CD4-positive, alpha-beta T cell treated with Interleukin-17A for 1 hour (primary cell): ENCODE measurements around the gene TPST2.
"Not testable (repeated sequence)": the region's sequence is repeated elsewhere in the genome, so short reads cannot be mapped to it uniquely, and the experiment has no call there.

ENCODE experiments used
- DNase-seq: peaks from one replicate; pipeline ENCODE4 v3.0.0-alpha.2; 2020

Gene TPST2

DNA sequence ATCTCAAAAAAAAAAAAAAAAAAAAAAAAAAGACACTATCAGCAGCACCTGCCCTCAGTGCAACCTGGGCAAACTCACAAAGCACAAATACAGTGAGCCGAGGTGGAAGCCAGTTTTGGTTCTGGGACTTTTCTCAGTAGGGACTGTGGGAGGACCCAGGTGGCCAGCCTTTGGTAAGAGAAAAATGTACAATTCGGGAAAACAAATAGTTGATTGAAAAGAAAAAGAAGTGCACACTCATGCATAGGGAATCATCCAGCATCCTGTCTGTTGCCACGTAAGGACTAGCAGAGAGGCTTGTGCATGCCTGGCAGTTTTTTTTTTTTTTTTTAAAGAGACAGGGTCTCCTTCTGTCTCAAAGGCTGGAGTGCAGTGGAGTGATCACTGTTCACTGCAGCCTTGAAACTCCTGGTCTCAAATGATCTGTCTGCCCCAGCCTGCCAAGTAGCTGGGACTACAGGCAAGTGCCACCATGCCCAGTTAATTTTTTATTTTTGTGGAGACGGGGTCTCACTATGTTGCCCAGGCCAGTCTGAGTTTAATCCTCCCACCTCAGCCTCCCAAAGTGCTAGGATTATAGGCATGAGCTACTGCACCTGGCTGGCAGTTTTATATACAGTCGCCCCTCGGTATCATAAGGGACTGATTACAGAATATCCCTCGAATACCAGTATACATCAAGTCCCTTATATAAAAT lies 36.7 kb downstream of the TPST2 start:
- DNase-seq = no peak

DNA sequence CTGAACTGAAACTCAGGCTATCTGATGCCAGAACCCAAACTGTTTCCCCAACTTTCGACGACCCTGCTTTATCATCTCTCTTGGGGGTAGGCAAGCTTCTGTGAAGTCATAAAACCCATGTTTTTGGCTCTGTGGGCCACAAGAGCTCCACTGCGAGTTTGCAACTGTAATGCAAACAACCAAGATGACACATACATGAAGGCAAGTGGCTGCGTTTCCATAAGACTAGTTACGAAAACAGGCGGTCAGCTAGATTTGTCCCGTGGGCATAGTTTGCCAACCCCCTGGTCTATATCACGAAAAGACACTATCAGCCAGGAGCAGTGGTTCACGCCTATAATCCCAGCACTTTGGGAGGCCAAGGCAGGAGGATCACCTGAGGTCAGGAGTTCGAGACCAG lies 37.5 kb downstream of the TPST2 start:
- no peak for DNase-seq

- no peak for DNase-seq
Measured at GRCh38 chr22:26551568-26551967, 38.4 kb downstream of the TPST2 start.

DNA sequence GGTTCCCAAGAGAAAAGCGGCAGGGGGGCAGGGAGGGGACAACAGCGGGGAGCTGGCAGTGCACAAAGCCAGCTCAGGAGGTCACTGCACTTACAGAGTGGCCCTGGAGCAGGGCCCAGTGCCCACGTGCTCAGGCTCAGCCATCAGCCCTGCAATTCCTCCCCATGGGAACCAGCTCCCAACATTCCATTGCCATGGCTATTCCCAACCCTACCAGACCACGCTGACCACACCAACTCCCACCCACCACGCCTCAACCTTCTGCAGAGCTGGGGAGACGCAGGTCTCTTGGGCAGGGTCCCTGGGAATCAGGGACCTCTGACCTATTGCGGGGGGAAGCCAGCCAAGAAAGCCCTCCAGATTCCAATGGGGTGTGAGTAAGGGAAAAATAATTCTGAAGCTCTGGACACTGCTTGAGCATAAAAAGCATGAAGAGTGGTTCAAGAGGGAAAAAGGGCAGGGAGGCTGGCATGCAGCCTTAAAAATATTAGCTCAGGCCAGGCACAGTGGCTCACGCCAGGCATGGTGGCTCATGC lies 39.4 kb downstream of the TPST2 start:
- DNase-seq = no peak

- DNase-seq = no peak
Measured at GRCh38 chr22:26549902-26550497, 39.9 kb downstream of the TPST2 start.

DNA sequence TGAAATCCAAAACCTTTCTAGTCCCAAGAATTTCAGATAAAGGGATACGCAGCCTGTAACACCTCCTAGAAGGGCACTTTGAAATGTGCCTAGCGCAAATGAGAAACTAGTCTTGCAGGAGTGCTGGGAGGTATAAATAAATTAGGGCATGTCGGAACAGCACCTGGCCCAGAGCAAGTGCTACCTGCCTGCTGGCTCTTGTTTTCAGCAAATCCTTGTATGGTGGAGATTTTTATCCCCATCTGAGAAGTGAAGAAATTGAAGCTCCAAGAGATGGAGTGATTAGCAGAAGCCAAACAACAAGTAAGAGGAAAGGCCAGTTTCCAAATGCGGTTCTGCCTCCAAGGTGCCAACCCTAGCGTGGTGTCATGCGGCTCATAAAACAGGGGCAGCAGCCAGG lies 40.9 kb downstream of the TPST2 start:
- DNase-seq = no peak

DNA sequence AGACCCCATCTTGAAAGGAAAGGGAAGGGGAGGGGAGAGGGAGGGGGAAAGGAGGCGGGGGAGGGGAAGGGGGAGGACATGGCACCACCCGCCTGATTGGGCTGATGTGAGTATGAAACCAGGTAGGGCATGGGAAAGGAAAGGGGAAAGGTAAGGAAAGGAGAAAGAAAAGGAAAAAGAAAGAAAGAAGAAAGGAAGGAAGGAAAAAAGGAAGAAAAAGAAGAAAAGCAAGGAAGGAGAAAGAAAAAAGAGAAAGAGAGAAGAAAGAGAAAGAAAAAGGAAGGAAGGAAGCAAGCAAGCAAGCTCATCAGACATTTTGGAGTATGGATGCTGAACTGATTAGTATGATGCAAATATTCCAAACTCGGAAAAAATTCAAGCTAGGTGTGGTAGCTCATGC lies 41.6 kb downstream of the TPST2 start:
- DNase-seq = no peak

- DNase-seq = no peak
Measured at GRCh38 chr22:26547837-26548236, 42.1 kb downstream of the TPST2 start.

- peak; percentile 17 for DNase-seq
Measured at GRCh38 chr22:26547426-26547825, 42.5 kb downstream of the TPST2 start.

DNA sequence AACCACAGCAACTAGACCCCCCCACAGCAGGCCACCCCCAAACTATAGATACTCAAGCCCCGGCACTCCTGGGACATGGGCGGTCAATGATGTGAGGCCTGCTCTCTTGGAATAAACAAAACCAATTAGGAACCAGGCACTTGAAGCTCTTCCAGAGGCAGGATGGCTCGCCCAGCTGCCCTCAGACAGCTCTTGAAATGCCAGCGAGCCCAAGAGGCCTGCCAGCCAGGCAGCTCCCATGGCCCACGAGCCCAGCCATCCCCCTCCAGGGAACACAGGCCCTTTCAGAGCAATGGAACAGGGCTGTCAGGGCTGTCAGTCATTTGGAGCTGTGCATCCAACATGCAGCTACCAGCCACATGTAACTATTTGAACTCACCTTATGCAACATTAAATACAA lies 43.6 kb downstream of the TPST2 start:
- no peak for DNase-seq

DNA sequence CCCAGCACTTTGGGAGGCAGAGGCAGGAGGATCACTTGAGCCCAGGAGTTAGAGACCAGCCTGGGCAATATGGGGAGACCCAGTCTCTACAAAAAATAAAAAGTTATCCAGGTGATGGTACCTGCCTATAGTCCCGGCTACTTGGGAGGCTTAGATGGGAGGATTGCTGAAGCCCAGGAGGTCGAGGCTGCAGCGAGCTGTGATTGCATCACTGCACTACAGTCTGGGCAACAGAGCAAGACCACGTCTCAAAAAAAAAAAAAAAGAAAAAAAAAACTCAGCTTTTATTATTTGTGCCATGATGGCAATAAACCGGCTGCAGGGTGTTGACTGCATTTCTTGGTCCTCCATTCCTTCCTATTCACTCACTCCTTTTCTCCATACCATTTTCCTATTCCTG lies 44.1 kb downstream of the TPST2 start:
- DNase-seq = no peak

DNA sequence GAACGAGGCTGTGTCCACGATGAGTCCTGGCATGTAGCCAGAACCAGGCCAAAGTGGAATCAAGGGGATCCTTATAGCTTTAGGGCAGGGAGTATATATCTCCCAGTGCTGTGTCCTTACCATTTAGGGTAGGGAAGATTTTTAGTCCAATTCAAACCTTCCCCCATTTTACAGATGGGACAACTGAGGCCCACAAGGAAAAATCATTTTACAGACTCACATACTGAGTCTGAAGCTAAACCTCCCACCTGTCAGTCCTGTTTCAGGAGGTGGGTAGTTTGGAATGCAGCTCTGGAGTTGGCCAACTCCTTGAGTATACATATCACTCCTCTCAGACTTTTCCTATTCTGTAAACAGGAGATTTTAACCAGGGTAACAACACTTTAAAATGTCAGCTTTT lies 44.5 kb downstream of the TPST2 start:
- no peak for DNase-seq

- no peak for DNase-seq
Measured at GRCh38 chr22:26544489-26544888, 45.4 kb downstream of the TPST2 start.

- peak; percentile 13 for DNase-seq
Measured at GRCh38 chr22:26542831-26543230, 47.1 kb downstream of the TPST2 start.

GRCh38 chr22:26541167-26541819 lies 48.6 kb downstream of the TPST2 start:
- DNase-seq = no peak

DNA sequence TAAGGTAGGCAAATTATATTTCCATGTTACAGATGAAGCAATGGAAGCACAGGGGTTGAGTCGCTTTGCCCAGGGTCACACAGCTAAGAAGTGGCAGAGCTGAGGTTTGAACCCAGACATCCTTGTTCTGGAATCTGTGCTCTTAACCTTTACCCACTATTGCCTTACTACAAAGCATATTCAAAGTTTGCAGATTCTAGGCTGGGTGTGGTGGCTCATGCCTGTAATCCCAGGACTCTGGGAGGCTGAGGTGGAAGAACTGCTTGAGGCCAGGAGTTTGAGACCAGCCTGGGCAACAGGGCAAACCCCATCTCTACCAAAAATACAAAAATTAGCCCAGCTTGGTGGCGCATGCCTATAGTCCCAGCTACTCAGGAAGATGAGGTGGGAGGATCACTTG lies 49.8 kb downstream of the TPST2 start:
- DNase-seq = no peak

GRCh38 chr22:26536762-26537134 lies 53.2 kb downstream of the TPST2 start:
- no peak for DNase-seq

GRCh38 chr22:26536056-26536761 lies 53.7 kb downstream of the TPST2 start:
- no peak for DNase-seq

GRCh38 chr22:26535603-26535908 lies 54.4 kb downstream of the TPST2 start:
- no peak for DNase-seq

GRCh38 chr22:26534874-26535602 lies 54.9 kb downstream of the TPST2 start:
- DNase-seq = no peak

GRCh38 chr22:26534171-26534855 lies 55.6 kb downstream of the TPST2 start:
- no peak for DNase-seq

DNA sequence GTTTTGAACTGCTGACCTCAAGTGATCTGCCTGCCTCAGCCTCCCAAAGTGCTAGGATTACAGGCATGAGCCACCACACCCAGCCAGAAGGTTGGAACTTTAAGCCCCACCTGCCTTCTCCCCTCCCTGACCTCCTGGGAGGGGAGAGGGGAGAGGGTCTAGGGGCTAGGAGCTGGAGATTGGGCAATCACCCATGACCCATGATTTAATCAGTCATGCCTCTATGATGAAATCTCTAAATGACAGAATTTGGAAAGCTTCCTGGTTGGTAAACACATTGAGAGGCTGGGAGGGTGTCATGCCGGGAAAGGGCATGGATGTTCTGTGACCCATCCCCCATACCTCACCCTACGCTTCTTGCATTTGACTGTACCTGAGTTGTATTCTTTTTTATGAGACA lies 60.6 kb downstream of the TPST2 start:
- no peak for DNase-seq

DNA sequence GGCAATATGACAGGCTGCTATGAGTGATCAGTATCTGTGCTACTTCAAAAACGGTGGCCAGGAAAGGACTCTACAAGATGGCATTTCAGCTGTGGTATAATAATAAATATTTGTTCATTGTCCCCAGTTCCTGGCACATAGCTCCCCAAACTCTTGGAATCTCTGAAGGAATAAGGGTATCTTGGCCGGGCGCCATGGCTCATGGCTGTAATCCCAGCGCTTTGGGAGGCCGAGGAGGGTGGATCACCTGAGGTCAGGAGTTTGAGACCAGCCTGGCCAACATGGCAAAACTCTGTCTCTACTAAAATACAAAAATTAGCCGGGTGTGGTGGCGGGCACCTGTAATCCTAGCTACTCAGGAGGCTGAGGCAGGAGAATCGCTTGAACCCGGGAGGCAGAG lies 61.4 kb downstream of the TPST2 start:
- not testable (repeated sequence) for DNase-seq
